HG02610 (cell line): ENCODE results near the gene SRGAP3.

ENCODE experiments used
- ATAC-seq: cut with Tn5 transposase; IDR thresholded peaks from one replicate; pipeline ENCODE4 v1.9.1; 2021; ENCODE audit warnings: mild to moderate bottlenecking, moderate library complexity; ENCODE audit not compliant: unreplicated experiment

Gene SRGAP3

GRCh38 chr3:9030034-9030433 lies 219.4 kb downstream of the SRGAP3 start:
- ATAC-seq: no peak

DNA sequence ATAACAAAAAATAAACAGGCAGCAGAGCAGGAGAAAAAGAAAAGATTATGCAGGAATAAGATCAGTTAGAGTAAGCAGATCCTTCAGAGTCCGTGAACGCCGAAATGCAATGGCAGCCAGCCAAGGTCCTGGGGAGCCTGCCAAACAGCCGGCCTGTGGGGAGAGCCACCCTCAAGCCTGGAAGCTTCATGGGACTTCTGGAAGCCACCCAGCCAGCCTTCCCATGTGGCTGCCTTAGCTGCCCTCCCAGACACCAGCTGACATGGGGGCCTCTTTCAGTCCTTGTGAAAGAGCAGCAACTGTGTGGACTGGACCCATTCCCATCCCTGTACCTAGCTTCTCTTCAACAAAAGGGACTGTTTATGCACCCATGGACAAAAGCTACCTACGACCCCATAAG lies 221.3 kb downstream of the SRGAP3 start:
- ATAC-seq: no peak

GRCh38 chr3:9026320-9027045 lies 223.0 kb downstream of the SRGAP3 start:
- no peak for ATAC-seq

DNA sequence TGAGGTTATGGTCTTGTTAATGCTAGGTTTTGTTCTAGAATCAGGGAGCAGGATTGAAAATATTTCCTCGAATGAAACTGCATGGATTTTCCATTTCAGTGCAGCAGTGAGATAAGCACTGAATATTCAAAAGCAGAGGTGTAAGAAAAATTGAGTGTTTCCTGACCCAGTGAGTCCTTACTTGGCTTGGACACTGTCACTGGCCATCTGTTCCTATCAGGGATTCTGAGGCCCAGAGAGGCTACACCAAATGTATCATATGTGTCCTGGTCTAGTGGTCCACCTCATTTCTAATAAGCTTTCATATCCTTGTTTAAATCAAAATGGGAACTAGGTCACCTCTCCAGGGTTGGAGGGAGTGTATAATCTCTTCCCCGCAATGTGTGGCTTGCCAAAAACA lies 225.1 kb downstream of the SRGAP3 start:
- ATAC-seq: no peak

DNA sequence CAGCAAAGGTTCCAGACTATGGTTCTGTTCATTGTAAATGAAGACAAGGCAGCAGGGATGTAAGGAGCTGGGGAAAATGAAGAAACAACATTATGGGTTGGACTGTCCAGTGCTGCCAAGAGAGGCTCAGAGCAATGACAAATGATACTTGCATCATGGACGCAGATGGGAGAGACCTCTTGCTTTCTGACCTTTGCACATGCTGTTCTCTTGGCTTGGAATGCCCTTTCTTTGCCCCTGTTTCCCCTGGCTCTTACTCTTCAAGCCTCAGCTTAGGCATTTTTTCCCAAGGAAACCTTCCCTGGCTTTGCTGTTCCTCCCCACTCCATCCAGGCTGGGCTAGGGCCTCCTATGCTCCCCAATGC lies 226.2 kb downstream of the SRGAP3 start:
- ATAC-seq: no peak

DNA sequence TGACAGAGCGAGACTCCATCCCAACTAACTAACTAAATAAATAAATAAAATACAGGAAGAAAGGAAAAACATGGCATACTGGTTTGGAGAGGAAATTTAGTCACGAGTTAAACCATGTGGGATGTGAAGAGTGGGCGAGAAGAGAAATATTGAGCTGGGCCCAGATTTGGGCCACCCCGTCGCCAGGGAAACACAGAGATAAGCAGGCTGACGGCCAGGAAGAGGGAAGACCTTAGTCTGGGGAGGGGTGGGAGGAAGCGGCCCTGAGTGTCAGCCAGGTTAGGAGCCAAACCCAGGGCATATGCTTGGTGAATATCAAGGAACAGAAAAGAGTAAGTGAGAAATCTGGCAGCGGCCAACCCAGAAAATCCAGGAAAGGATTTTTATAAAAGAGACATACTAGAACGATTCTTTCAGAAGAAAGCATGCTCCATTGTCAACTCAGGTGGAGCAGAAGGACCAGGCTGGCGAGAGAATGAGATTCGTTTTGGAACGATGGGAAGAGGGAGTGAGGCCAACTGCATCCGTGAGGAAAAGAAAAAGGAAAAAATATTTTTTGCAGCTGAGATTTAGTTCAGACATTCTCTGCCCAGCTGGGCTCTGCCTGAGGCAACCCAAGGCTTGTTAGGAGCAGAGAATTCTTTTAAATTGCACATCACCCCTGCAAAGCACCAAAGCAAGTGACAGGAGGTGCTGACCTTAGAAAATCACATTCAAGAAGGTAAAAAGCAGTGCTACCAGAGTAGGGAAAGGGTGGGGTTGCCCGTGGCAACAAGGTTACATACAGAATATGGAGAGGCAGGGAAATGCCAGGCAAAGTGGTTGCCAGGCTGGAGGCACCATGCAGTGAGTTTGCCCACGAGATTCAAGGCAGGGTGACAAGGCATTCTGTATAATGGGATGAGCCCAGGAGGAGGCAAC lies 226.9 kb downstream of the SRGAP3 start:
- ATAC-seq: no peak

DNA sequence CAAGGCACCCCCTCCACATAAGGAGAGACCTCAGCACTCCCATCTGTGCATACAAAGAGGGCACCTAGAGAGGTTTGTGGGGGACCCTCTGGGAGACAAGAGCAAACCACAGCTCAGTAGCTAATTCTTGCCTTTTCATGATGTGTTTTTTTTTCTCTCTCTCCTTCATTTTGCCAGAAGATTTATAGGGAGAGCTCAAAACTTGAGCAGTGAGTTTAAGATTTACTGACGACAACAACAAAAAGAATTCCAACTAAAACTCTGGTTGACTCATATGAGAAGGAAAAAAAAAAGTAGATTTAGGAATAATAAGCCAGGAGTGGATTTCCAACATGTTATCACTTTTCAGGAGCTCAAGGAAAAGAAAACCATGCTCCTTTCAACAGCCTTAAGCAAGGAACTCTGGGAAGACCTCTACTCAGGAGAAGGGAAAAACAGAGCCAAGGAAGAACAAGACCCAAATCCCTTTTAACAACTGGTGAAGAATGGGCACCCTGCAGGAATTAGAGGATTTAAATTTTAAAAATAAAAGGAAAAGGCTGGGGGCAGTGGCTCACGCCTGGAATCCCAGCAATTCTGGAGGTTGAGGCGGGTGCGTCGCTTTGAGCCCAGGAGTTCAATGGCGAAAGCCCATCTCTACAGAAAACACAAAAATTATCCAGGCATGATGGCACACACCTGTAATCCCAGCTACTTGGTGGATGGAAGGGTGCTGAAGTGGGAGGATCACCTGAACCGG lies 228.0 kb downstream of the SRGAP3 start:
- no peak for ATAC-seq

DNA sequence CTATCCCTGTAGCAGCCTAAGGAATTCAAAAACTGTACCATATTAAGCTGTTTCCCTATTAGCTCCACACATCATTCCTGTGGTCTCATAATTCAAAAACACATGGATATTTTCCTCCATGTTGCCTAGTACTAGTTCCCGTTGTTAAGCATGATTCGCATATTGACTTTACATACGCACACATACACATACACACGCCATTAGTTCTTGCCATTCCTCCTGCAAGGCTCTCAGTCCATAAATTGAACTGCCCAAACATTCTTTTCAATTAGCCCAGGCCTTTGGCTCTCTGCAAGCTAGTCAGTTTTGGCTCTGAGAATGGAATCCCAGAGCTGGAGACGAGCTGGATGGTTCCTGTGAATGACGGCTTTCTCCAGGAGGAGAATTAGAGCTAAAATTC lies 229.0 kb downstream of the SRGAP3 start:
- ATAC-seq: no peak

DNA sequence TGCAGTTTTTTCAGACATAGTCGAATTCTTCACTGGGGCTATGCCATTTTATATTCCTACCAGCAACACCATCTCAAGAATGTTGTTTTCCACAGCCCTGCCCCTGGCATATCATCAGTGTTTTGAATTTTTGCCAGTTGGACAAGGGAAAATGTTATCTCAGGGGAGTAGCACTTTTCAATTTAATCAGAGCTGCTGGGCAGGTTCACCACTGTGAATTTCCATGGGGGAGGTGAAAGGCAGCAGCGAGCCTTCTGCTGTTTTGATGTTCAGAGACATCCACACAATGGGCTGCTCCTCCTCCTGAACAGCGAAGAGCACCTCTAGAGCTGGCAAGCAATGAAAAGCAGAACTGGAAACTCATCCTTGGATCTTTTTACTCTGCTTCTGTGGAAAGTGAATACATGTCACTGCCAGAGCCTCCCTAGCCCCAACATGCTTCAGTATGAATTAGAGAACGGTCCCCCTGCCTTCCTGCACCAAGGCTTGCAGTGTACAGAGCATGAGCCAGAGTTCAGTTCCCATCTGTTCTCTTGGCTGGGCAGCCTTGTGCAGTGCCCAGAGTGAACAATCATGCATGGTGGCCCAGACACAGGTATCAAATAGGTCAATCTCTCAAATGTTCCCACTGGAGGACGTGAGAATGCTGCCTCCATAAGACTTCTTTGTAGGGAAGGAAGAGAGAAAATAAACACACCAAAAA lies 230.0 kb downstream of the SRGAP3 start:
- ATAC-seq: no peak

- no peak for ATAC-seq
Observed at GRCh38 chr3:9015250-9015649, 234.2 kb downstream of the SRGAP3 start.

DNA sequence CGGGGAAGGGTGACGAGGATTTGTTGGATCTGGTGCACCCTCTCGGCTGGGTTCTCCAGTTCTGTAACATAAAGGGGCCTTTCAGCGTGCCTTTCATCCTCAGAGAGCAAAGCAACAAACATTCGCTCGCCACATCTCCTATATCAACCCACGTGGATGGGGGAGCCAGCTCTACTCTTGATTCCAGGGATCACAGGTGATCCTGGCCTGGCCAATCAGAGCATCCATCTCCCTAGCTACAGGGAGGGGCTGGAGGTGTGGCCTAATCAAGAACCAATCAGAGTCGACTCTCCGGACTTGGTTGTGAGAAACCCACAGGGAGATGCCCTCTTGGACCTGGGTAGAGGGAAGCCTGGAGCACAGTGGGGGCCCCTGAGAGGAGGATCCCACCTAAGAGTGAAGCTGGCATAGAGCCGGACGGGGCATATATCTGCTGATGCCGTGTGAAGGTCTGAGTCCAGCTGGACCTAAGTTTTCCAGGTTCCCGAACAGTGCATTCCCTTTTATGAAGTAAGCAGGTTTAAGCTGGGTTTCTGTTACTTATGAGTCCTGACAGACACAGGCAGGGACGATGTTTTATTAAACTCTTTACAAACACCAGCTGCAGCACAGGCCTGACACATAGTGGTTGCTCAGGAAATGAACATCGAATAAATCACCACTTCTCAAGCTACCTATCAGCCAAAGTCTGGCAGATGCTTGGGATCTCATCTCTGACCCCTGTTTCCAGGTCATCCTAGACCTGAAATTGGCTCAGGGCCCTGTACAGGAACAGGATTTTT lies 235.5 kb downstream of the SRGAP3 start:
- ATAC-seq: no peak

- ATAC-seq: no peak
Observed at GRCh38 chr3:9012521-9012920, 236.9 kb downstream of the SRGAP3 start.

- ATAC-seq: no peak
Observed at GRCh38 chr3:9009976-9010545, 239.4 kb downstream of the SRGAP3 start.

DNA sequence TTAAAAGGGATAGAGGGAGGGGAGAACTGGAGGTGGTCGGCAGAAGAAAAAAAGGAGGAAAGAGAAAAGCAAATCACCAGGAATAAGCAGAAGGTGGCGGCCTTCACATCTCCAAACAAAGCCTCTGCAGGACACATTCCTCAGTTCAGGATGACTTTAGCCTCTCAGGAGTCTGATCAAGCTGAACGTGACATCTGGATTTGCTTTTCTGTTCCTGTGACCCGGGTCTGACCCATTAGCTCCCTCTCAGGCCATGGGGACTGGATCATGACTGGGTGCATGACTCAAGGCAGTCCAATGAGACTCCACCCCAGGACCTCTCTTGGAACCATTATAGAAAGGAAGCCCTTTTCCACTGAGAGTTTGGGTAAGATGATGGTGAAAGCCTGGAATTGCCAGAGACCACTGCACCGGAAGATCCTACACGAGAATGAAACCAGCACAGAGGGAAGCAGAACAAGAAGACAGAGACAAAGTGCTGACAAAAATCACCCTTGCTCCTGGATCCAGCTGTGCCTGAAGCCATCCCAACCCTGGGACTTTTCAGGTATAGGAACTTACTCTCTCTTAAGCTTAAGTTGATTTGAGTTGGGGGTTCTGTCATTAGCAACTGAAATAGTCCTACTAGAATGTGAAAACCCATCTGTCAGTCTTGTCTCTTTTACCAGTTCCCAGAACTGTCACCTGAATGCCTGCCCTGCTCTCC lies 240.7 kb downstream of the SRGAP3 start:
- no peak for ATAC-seq

DNA sequence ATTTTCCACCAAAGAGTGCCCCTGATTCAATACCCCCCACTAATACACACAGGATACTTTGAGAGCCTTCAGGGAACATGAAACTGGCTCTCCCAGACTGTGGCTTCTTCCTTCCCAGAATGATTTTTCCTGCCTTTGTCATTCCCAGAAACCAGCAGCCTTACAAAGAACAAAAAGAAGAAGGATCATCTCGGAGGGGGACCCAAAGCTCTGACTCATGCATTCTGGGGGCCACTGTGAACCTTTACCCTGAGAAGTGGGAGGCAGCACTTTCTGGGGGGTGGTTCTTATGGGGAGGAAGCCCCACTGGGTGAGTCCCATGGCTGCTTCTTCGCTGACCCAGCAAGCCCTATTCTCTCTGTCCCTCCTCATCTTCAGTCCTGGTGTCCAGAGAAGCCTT lies 241.5 kb downstream of the SRGAP3 start:
- no peak for ATAC-seq

DNA sequence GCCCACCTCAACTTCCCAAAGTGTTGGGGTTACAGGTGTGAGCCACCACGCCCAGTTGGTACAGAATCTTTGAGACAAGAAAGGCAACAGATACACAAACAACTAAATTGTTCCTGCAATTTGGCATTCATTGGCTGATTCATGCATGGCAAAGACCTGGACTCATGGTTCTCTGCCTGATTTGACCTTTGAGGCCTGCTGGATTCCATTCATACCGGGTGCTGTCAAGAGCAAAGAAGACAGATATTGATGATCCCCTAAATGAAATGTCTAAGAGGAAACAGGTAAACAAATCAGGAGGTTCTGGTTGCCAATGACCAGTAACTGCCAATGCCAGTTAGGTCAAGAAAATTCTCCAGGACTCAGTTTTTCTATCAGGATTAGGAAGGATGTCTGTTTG lies 242.2 kb downstream of the SRGAP3 start:
- no peak for ATAC-seq

- no peak for ATAC-seq
Observed at GRCh38 chr3:9000041-9000440, 249.4 kb downstream of the SRGAP3 start.

DNA sequence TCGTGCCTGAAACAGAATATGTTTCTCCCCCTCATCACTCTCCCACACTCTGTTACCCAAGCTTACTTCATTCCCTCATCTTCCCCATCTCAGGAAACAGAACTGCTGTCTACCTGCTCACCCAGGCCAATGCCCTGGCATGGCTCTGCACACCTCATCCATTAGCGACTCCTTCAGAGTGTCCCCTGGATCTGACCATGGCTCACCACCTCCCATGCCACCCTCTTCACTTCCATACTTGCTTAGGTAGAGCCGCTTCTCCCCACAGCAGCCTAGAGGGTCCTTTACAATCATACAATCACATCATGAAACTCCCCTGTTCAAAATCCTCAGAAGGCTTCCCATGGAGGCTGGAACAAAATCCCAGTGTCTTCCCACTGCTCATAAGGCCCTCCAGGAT lies 252.3 kb downstream of the SRGAP3 start:
- no peak for ATAC-seq

GRCh38 chr3:8996681-8997121 lies 252.7 kb downstream of the SRGAP3 start:
- no peak for ATAC-seq
